Medulla oblongata (tissue), 1 donor: ENCODE data around the gene CALML5.

Experiments
- DNase-seq: peaks from one replicate; pipeline ENCODE4 v3.0.0-alpha.2; 2015; ENCODE audit errors: extremely low spot score

Gene CALML5

DNA sequence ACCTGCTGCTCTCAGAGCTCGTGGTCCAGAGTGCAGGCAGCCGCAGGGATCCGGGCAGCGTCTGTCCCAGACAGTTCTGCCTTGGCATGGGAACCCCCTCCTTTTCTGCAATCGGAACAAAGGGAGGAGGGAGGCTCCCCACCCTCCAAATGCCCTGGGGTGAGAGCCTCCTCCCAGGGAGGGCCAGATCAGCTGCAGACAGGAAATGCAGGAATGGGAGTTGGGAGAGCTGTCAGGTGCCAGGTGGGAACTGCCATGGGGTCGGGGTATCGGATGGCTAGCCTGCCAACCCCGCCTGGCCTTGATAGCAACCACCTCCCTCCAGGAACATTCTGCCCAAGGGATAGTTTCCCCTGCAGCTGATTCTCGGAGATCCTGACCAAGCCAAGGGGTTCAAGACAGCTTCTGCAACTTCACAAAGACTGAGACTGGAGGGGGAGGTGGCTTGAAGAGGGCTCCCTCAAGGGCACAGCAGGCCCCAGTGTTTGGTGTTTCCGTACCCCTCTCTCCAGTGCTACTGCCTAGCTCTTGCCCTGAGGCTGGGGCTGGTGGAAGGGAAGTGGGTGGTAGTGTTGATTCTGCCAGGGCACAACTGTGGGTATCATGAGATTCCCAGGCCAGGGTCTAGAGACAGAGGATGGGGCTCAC, at the start of gene CALML5:
Gene CALML5, minus strand, starts transcription at position 78 of the 648 bp plus-strand sequence. CDS start 132 bp downstream, outside the sequence.
- no peak for DNase-seq

DNA sequence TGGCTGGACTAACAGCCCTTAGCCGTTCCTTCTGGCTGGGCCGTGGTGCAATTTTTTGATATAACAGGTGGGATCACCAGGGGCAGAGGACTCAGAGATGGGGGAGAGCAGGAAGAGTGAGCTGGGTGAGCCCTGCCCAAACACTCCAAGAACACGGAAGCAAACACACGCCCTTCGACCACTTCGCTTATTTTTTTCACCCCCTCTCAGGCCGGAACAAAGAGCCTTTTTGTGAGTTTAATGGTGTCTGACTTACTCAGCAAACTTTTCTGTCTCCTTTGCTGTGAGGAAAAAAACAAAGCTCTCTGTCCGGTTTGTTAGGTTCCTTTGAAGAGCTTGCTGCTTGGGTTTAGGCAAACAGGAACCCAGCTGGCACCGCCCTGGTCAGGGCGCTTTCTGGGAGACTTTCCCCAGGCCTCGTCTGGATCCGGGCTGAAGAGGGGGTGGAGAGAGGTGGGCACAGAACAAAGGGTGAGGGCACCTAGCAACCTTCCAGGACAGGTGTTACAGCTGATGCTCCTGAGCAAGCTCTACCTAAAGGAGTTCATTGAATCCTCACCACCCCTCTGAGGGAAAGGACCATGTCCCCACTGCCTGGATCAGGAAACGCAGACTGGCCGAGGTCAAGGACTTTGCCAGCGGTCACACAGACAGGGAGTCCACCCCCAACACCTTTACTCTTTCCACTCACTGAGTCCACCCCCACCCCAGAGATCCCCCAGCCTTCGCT, 48.7 kb upstream of the CALML5 start:
- peak; percentile 16 for DNase-seq

DNA sequence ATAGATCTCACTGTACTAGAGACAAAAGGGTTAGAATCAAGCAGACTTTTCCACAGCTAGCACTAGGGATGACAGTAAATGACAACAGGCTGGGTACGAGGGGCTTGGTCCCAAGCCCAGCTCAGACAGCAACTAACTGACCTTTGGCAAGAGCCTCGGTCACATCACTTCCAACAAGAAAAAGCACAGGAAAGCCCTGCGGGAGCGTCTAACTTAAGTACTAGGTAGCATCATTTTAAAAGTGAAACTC, 48.2 kb upstream of the CALML5 start:
- DNase-seq: no peak

GRCh38 chr10:5546891-5547680, 47.7 kb upstream of the CALML5 start:
- no peak for DNase-seq

DNA sequence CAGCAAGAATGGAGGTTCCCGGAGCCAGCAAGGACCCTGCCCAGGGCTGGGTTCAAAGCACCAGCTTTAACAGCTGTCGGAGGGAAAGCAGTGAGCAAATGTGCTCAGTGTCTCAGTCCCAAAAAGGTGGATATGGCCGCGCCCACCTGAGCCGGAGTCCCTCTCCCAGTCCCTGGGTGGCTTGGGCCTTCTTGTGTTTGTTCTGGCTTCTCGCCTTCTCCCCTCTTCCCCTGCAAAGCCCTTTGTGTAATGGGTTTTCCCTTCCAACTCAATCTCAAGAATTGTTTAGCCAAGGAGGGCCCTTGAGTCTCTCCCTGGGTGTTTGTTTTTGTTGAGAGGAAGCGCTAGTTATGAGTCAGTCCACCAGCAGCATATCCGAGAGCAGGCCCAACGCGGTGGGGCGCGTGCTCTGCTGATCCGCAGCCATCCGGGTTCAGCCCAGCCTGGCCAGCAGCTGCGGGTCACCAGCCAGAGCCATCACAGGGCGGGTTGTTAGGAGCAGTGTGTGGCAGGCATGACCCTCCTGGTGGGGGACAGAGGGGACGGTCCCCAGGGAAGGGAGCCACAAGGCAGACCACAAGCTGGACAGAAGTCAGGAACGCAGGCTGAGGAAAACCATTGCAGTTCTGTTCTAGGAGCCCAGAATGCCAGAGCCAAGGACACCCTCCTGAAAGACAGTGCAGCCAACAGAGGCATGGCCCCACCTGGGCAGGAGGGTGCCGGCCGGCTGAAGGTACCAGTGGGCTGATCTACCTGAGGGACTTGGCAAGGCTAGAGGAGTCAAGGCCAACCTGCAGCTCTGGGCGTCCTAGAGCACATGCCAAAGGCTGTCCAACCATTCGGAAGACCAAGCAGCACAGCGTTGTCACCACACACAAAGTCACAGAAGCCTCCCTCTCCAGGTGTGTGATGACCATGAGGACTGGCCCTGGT, 46.7 kb upstream of the CALML5 start:
- peak; percentile 11 for DNase-seq

- DNase-seq: no peak
Measured at GRCh38 chr10:5545426-5545777, 46.0 kb upstream of the CALML5 start.

- DNase-seq: no peak
Measured at GRCh38 chr10:5545011-5545410, 45.6 kb upstream of the CALML5 start.

DNA sequence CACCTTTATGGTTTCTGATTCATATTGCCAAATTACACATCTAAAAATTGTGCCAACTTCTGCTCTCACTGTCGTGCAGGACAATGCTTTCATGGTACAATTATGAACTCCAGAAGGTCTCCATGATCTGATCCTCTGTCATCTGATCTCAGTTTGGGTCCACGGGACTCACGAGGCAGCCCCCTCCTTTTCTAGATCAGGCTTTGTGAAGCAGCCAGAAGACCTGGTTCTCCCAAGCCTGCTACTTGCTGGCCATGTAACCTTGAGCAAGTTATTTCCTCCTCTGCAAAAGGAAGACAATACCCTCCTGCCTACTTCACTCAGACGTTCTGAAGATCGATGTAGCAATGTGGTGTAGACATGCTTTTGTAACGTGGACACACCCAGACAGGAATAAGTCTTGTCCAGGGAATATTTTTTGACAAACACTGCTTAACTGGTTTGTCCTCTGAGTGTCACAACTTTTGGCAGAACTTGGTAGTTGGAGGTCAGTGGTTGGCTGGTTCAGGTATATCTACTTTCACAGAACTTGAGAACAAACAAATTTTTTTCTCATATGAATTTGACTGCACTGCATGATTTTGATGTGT, 44.9 kb upstream of the CALML5 start:
- DNase-seq: no peak

DNA sequence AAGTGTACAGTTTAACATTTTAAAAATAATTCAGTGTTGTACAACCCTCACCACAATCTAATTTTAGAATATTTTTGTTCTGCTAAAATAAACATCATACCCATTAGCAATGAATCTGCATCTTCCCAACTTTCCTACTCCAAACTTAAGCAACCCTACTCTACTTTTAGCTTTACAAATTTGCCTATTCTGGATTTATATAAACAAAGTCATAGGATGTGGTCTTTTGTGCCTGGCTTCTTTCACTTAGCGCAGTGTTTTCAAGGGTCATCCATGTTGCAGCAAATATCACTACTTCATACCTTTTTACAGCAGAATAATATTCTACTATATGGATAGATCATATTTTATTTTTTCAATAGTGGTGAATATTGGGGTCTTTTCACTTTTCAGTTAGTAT, 44.3 kb upstream of the CALML5 start:
- DNase-seq: no peak

- DNase-seq: no peak
Measured at GRCh38 chr10:5542100-5542499, 42.7 kb upstream of the CALML5 start.

GRCh38 chr10:5540891-5541290, 41.5 kb upstream of the CALML5 start:
- DNase-seq: no peak

DNA sequence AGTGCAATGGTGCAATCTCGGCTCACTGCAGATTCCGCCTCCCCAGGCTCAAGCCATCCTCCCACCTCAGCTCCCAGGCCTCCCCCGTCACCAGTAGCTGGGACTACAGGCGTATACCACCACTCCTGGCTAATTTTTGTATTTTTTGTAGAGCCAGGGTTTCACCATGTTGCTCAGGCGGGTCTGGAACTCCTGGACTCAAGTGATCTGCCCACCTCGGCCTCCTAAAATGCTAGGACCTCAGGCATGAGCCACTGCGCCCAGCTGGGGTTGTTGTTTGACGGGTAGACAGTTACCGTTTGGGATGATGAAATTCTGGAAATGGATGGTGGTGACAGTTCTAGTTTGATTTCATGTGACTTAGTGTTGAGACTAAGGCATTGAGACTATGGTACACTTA, 40.7 kb upstream of the CALML5 start:
- no peak for DNase-seq

DNA sequence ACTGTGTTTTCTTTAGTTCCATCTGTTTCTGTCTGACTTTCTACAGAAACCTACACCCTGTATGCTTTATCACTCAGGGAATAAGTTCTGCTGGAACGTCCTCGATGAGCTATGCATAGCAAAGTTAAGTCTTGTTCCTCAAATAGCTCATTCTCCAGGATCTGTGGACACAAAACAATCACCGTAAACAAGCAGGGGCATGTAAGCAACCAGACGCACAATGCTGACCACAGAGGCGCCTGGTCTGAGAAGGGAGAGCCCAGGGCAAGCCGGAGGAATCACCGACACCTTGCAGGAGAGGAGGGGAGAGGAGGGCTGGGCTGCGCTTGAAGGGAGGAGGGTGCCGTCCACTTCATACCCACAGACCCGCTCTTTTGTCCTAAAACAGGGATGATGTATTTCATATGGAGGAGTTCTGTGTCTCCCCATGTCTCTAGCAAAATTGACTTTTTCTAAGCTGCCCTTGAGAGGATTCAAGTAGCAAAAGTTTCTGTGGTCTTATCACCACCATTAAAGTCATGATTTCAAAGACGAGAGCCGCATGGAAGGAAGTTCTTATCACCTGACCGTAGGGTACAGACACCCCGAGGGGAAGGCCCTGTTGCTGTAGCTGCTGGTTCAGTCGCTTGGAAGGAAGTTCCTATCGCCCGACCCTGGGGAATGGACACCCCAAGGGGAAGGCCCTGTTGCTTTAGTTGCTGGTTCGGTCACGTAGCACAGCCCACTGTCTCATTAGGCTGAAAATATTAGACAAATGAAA, 39.7 kb upstream of the CALML5 start:
- DNase-seq: no peak

DNA sequence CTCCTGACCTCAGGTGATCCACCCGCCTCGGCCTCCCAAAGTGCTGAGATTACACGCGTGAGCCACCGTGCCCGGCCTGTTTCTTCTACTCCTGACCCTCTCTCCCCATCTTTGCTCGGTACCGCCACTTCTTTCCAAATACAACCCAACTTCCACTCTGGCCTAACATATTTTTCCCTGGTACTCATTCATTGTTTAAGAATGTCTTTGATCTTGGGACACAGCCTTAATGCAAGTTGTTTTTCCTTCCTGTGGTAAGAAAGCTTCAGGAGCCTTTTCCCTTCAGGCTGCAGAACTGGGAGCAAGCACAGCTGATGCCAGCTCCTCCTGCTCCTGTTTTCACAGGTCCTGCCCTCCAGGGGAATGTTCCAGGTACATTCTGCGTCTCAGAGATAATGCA, 39.1 kb upstream of the CALML5 start:
- no peak for DNase-seq

DNA sequence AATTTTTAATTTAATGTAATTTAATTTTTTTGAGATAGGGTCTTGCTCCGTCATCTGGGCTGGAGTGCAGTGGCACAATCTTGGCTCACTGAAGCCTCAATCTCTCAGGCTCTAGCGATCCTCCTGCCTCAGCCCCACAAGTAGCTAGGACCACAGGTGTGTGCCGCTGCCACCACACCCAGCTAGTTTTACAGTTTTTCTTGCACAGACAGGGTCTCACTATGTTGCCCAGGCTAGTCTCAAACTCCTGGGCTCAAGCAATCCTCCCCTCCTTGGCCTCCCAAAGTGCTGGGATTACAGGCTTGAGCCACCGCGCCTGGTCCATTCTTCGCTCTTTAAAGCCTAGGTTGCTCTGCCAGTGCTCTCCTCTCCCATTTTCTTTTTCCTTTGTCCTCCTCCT, 38.3 kb upstream of the CALML5 start:
- DNase-seq: no peak

DNA sequence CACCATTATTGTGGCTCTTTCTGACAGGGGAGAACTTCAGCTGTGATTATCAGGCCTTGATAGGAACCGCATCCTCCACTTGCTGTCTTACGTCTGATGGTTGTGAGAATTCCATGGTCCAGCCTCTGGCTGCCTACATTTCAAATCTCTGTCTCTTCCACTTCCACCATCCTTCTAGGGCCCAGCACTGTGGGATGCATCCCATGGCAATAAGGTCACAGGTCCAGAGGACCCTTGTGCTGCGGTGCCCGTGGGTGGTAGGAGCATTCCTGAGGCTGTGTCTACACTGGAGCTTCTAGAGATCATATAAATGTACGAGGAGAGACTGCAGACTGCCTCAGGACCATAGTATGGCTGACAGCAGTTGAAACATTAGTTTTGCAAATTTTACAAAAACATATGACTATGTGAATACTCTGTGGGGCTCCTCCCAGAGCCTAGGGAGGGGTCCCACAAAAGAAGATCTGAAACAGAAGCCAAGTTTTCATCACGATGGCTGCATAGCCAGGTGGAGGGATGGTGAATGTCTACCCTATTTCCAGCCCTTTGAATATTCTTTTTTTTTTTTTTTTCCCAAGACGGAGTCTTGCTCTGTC, 37.2 kb upstream of the CALML5 start:
- DNase-seq: no peak

DNA sequence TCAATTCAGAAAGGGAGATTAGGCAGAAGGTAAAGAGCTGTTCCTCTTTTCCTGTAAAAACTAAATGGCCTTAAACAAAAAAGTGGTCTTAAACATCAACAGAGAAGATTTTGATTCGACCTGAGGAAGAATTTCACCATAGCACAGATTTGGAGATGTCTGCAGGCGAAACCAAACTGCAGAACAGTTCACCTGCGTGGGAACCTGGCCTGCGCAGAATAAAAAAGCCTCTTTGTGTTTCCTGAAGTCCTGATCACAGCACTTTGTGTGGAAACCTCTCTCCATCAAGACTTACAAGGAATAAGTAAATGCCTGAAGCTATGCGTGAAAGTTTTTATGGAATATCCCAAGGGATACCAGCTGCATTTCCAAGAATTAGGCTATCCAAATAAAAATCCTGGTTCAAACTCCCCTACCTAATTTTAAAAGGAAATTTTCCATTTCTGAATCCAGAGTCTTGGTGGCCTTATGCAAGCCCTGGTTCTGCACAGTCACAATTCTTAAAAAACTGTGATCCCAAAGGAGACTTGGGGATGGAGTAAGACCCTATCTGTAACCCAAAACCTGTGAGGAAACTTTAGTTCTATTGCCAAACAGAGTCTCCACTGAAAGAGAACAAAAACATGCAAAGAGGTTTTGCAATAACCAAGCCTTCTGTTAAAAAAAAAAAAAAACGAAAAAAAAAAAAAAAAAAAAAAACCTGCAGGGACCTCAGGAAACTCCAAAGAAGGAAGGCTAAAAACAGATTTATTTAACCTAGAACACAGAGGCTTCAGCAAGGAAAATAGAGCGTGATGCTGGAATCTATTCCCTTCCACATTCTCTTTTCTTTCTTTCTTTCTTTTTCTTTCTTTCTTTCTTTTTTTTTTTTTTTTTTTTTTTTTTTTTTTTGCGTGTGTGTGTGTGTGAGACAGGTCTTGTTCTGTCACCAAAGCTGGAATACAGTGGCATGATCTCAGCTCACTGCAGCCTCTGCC, 35.8 kb upstream of the CALML5 start:
- no peak for DNase-seq

DNA sequence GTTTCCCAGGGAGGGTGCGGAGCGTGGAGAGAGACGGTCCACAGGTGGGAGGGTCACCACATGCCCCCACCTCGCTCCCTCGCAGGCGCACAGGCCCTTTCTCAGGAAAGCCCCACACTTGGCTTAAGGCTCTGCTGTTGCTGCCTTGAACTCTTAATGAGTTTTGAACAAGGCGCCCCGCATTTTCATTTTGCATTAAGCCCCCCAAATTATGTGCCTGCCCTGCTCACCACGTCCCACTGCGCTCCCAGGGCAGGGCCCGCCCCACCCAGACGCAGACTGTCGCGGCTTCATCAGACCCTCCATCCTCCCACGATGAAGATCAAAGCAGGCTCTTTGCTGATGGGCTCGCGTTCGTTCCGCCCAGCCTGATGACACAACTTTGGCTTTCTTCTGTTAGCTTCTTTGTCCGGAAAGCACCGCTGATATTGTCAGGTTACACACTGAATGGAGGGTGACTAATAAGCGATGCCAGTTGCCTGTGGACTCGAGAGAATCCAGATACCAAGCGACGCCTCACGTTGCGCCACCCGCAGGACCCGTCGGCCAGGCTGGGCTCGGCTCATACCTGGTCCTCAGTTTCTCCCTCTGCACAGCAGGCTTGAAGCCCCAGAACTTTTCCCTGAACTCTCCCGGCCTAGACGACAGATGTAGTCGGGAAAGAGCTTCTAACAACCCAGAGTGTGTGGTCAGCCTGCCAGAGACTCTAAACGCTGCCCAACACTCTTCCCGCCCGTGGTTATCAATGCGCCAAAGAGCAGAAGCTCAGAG, 34.9 kb upstream of the CALML5 start:
- DNase-seq: no peak
